Bronchial epithelial cell (primary cell): ENCODE results near the gene MEX3A. TPM values are rescaled to one million over a fixed set of nuclear protein-coding genes. Genes with fewer than 3 reads are reported as not detected.
"Not testable (repeated sequence)": the region's sequence is repeated elsewhere in the genome, so short reads cannot be mapped to it uniquely, and the experiment has no call there.

Experiments
- DNase-seq: peaks from one replicate; pipeline ENCODE4 v3.0.0-alpha.2; 2010; ENCODE audit warnings: low read depth
- FAIRE-seq: peaks from 2 replicates; lab custom pipeline; 2011; peaks lifted over from hg19 to GRCh38; lab: Jason Lieb, UNC
- H3K27me3 ChIP-seq: 2 replicates; pipeline ENCODE4 v1.5.1; 2011; ENCODE audit warnings: low read length; ENCODE audit not compliant: control insufficient read depth, insufficient read depth
- H3K36me3 ChIP-seq: 2 replicates; pipeline ENCODE4 v1.5.1; 2011; ENCODE audit warnings: low read length; ENCODE audit not compliant: control insufficient read depth, insufficient read depth
- H3K4me3 ChIP-seq: 2 replicates; pipeline ENCODE4 v1.5.1; 2011; ENCODE audit warnings: mild to moderate bottlenecking, low read depth, low read length, control low read depth
- CTCF ChIP-seq: IDR thresholded peaks from 2 replicates; pipeline ENCODE4 v1.5.1; 2011; ENCODE audit warnings: mild to moderate bottlenecking, moderate library complexity, low read length, control low read depth, inconsistent platforms; ENCODE audit not compliant: insufficient read depth, severe bottlenecking
- total RNA-seq: library from RNA; depleted of rRNA; stranded (reverse); fragments of >200 nt; gene quantifications from 2 replicates; pipeline ENCODE4 v1.2.1, GENCODE V29; 2014

MEX3A gene
- total RNA-seq, 1 donor from 2014 or later, result 0.53 TPM

GRCh38 chr1:156048663-156049258 is 33.5 kb downstream of the MEX3A start:
- FAIRE-seq, result no peak
- H3K36me3 ChIP-seq, result peaks cover 17% of the 10 kb centered on the region

GRCh38 chr1:156045076-156045475 is 37.2 kb downstream of the MEX3A start:
- no peak for DNase-seq
- Histone ChIP-seq H3K4me3 (no peak overlapping the region), H3K36me3 (peaks cover 19% of the 10 kb centered on the region), H3K27me3 (no peaks in the 10 kb centered on the region)
- no peak for FAIRE-seq
- TF ChIP-seq CTCF, result no peak

More at GRCh38 chr1:156048663-156049258, 33.5 kb downstream of the MEX3A start:
- TF ChIP-seq CTCF, result no peak
- Histone ChIP-seq H3K4me3 (no peak overlapping the region), H3K27me3 (no peaks in the 10 kb centered on the region)
- DNase-seq, result no peak

- no peak for TF ChIP-seq CTCF
Measured at GRCh38 chr1:156042828-156043227, 39.4 kb downstream of the MEX3A start.

GRCh38 chr1:156034991-156035390 is 47.3 kb downstream of the MEX3A start:
- FAIRE-seq, H3K36me3 ChIP-seq, H3K27me3 ChIP-seq, H3K4me3 ChIP-seq, DNase-seq: not testable (repeated sequence)

More at GRCh38 chr1:156042828-156043227, 39.4 kb downstream of the MEX3A start:
- FAIRE-seq (no peak), DNase-seq (no peak)
- Histone ChIP-seq H3K36me3 (peaks cover 12% of the 10 kb centered on the region), H3K27me3 (no peaks in the 10 kb centered on the region), H3K4me3 (no peak overlapping the region)

- no peak for TF ChIP-seq CTCF
- H3K36me3 ChIP-seq, result peaks cover 2% of the 10 kb centered on the region
- no peak for DNase-seq
- no peak for FAIRE-seq
- no peak overlapping the region for H3K4me3 ChIP-seq
- no peaks in the 10 kb centered on the region for H3K27me3 ChIP-seq
Measured at GRCh38 chr1:156033011-156033410, 49.3 kb downstream of the MEX3A start.

- FAIRE-seq, result no peak
- Histone ChIP-seq H3K4me3 (no peak overlapping the region), H3K27me3 (no peaks in the 10 kb centered on the region), H3K36me3 (no peaks in the 10 kb centered on the region)
- DNase-seq, result no peak
- TF ChIP-seq CTCF, result no peak
Measured at GRCh38 chr1:156026588-156026987, 55.7 kb downstream of the MEX3A start.
